Panc1 (cell line): ENCODE measurements around the gene MSX1. TPM values are rescaled to one million over a fixed set of nuclear protein-coding genes. Genes with fewer than 3 reads are reported as not detected.

Experiments used
- ATAC-seq: fragments of 200-7000 bp; cut with Tn5 transposase; 2 replicates; pipeline ENCODE4 v1.9.1; 2020; ENCODE audit warnings: mild to moderate bottlenecking, moderate library complexity
- BruUV-seq: library from RNA; stranded (reverse); fragments of 400-500 nt; replicated peaks from 2 replicates; lab custom pipeline; 2021; lab: Mats Ljungman, UMichigan
- CTCF ChIA-PET: fragments of 300-600 bp; sonication (Branson Sonifier 250); formaldehyde crosslinking; loops from one replicate; lab custom pipeline; 2022; ENCODE audit warnings: antibody characterized with exemption; lab: Charles Lee
- POLR2A ChIA-PET: fragments of 300-600 bp; sonication (Branson Sonifier 250); formaldehyde crosslinking; loops from one replicate; lab custom pipeline; 2022; ENCODE audit warnings: antibody characterized with exemption; lab: Charles Lee
- DNase-seq: peaks from one replicate; pipeline ENCODE4 v3.0.0-alpha.2; 2010; ENCODE audit warnings: low read depth, low spot score
- H3K27ac ChIP-seq: 2 replicates; pipeline ENCODE4 v1.5.1; 2011; ENCODE audit warnings: mild to moderate bottlenecking, low read length, inconsistent platforms
- H3K27me3 ChIP-seq: fragments of 200-500 bp; sonication (Bioruptor generic); 2 replicates; pipeline ENCODE4 v1.6.0; 2014; ENCODE audit warnings: low read length, inconsistent platforms; ENCODE audit not compliant: control insufficient read depth, insufficient read depth
- H3K36me3 ChIP-seq: fragments of 200-500 bp; sonication (Bioruptor generic); 2 replicates; pipeline ENCODE4 v1.5.1; 2014; ENCODE audit warnings: inconsistent platforms, mild to moderate bottlenecking, low read length, moderate library complexity; ENCODE audit not compliant: control insufficient read depth, insufficient read depth
- H3K4me1 ChIP-seq: 2 replicates; pipeline ENCODE4 v1.5.1; 2011; ENCODE audit warnings: inconsistent platforms, mild to moderate bottlenecking, low read length, moderate library complexity; ENCODE audit not compliant: control insufficient read depth, insufficient read depth
- H3K4me3 ChIP-seq, 2 experiments: 2 replicates each; pipeline ENCODE4 v1.5.1; 2011 to 2012; ENCODE audit warnings: low read depth in 2 of 2, low read length in 2 of 2, mild to moderate bottlenecking in 2 of 2, inconsistent platforms in 1 of 2, moderate library complexity in 1 of 2
- H3K9me3 ChIP-seq: fragments of 200-500 bp; sonication (Bioruptor generic); 2 replicates; pipeline ENCODE4 v1.5.1; 2014; ENCODE audit warnings: low read depth, mild to moderate bottlenecking, inconsistent platforms, low read length, moderate library complexity; ENCODE audit not compliant: control insufficient read depth, insufficient read depth
- CTCF ChIP-seq: fragments of 450-650 bp; IDR thresholded peaks from 2 replicates; pipeline ENCODE4 v1.5.1; 2017; ENCODE audit warnings: mild to moderate bottlenecking
- POLR2AphosphoS5 ChIP-seq: IDR thresholded peaks from 2 replicates; pipeline ENCODE4 v1.6.1; 2012; ENCODE audit warnings: mild to moderate bottlenecking, low read depth, low read length, moderate library complexity
- SIN3A ChIP-seq: IDR thresholded peaks from 2 replicates; pipeline ENCODE4 v1.6.1; 2012; ENCODE audit warnings: low read depth, mild to moderate bottlenecking, low read length, moderate library complexity, borderline replicate concordance; ENCODE audit not compliant: insufficient read depth
- TCF7L2 ChIP-seq: IDR thresholded peaks from 2 replicates; pipeline ENCODE4 v1.6.1; 2011; ENCODE audit warnings: mild to moderate bottlenecking, low read depth, low read length, inconsistent platforms
- in situ Hi-C: cut with HindIII; loops from 2 replicates; pipeline ENCODE4 v1.10.0; 2016; ENCODE audit warnings: low sequenced_read_pairs, low pct_unique_long_range_greater_than_20kb
- intact Hi-C: fragments of 100-400 bp; cut with micrococcal nuclease; formaldehyde crosslinking; loops from one replicate; pipeline ENCODE4 v1.10.0; 2022; ENCODE audit not compliant: unreplicated experiment
- total RNA-seq: library from RNA; stranded (reverse); gene quantifications from one replicate; pipeline ENCODE4 v1.2.1, GENCODE V29; 2021; ENCODE audit not compliant: unreplicated experiment
- TF ChIP-seq, protein P1 (sequence below), 2 experiments: IDR thresholded peaks; 2 replicates each; pipeline ENCODE4 v1.6.1; 2011 to 2012; ENCODE audit warnings: low read depth in 2 of 2, control low read depth in 1 of 2, low read length in 1 of 2, mild to moderate bottlenecking in 1 of 2, moderate library complexity in 1 of 2; ENCODE audit not compliant: insufficient read depth in 1 of 2

The MSX1 gene
- total RNA-seq, 1 experiment from 2014 or later: 3.4 TPM

- in situ Hi-C loops (no loop called here), intact Hi-C loops (no loop called here)
- no TSS peak for BruUV-seq
- ChIA-PET CTCF (interaction anchor here (0.6 kb wide), 1 partner anchor 134 kb away, joined by 7 read pairs; no protein-coding TSS in a partner anchor), POLR2A (no interaction called here)
- TF ChIP-seq CTCF (no peak), TCF7L2 (no peak), SIN3A (no peak), POLR2AphosphoS5 (no peak)
- TF ChIP-seq, protein P1, sequence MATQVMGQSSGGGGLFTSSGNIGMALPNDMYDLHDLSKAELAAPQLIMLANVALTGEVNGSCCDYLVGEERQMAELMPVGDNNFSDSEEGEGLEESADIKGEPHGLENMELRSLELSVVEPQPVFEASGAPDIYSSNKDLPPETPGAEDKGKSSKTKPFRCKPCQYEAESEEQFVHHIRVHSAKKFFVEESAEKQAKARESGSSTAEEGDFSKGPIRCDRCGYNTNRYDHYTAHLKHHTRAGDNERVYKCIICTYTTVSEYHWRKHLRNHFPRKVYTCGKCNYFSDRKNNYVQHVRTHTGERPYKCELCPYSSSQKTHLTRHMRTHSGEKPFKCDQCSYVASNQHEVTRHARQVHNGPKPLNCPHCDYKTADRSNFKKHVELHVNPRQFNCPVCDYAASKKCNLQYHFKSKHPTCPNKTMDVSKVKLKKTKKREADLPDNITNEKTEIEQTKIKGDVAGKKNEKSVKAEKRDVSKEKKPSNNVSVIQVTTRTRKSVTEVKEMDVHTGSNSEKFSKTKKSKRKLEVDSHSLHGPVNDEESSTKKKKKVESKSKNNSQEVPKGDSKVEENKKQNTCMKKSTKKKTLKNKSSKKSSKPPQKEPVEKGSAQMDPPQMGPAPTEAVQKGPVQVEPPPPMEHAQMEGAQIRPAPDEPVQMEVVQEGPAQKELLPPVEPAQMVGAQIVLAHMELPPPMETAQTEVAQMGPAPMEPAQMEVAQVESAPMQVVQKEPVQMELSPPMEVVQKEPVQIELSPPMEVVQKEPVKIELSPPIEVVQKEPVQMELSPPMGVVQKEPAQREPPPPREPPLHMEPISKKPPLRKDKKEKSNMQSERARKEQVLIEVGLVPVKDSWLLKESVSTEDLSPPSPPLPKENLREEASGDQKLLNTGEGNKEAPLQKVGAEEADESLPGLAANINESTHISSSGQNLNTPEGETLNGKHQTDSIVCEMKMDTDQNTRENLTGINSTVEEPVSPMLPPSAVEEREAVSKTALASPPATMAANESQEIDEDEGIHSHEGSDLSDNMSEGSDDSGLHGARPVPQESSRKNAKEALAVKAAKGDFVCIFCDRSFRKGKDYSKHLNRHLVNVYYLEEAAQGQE (IDR thresholded peaks at IDR 0.05; ENCODE audit: insufficient read depth in 1 of 2, low read depth in 2 of 2, low read length in 1 of 2): no peak
- no peak overlapping the region for H3K27ac ChIP-seq
- no peak for DNase-seq
- no peaks in the 10 kb centered on the region; the same call in 1 of the 2 replicates for H3K27me3 ChIP-seq
- peaks cover 3% of the 10 kb centered on the region; the same call in 1 of the 2 replicates for H3K4me1 ChIP-seq
- peak; percentile 64 for ATAC-seq
- no peaks in the 10 kb centered on the region for H3K9me3 ChIP-seq
- H3K36me3 ChIP-seq: no peaks in the 10 kb centered on the region
- peak overlapping the region; percentile 8 to 32; a peak in 3 of 4 replicates for H3K4me3 ChIP-seq
These were observed 6.7 kb upstream of the MSX1 start for GRCh38 chr4:4852591-4853362.

DNA sequence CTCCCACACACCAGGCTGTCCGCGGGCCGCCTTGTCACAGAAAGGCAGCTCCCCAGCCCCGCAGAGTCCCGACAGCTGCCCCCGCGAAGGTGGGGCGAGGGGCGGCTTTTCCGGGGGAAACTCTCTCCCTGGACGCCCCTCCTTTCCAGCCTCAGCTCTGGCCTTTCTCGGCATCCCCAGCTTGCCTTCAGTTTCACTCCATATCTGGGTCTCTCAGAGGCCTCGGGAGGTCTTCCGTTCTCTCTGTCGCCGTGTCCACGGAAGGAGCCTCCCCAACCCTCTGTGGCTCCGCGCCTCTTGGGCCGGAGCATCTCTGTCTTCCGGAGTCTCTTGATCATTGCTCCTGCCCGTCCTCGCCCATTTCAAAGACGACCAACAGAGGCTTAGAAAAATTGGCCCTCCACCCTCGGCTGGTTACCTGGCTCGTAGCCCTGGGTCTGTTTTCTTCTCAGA is 6.1 kb upstream of the MSX1 start:
- Histone ChIP-seq H3K4me3 (peak overlapping the region in 1 of 2 experiments; percentile 32; a peak in 3 of 4 replicates), H3K9me3 (no peaks in the 10 kb centered on the region), H3K4me1 (peaks cover 3% of the 10 kb centered on the region; the same call in 1 of the 2 replicates), H3K36me3 (no peaks in the 10 kb centered on the region), H3K27ac (no peak overlapping the region), H3K27me3 (no peaks in the 10 kb centered on the region; the same call in 1 of the 2 replicates)
- ChIA-PET CTCF (no interaction called here), POLR2A (no interaction called here)
- DNase-seq: no peak
- TF ChIP-seq, protein P1 (IDR thresholded peaks at IDR 0.05; ENCODE audit: insufficient read depth in 1 of 2, low read depth in 2 of 2, low read length in 1 of 2): no peak
- TF ChIP-seq SIN3A (no peak), POLR2AphosphoS5 (no peak), TCF7L2 (no peak), CTCF (no peak)
- in situ Hi-C loops (no loop called here), intact Hi-C loops (no loop called here)
- BruUV-seq: no TSS peak
- no peak for ATAC-seq
